Measurements from ENCODE around the gene FAM163A. TPM values are rescaled to one million over a fixed set of nuclear protein-coding genes. Genes with fewer than 3 reads are reported as not detected.

FAM163A gene
- total and polyA plus RNA-seq, 7 experiments from 2014 or later, result 0.06 to 0.17 (median 0.14) TPM; not detected in 4

DNA sequence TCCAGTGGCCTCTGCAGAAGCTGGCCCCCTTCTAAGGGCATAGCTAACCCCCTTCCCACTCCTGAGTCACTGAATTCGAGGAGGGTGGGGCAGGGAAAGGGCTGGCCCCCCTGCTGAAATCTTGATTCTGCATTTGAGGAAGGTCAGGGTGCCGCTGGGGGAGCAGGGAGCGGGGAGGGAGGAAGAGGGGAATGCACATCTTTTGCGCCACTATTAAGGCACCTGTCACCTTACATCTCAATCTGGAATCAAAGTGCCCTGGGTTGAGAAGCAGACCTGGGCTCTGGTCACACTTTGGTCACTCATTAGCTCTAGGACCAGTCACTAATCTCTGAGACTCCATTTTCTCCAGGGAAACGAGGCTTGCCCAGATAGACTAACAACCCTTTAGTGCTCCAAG lies 72.5 kb downstream of the FAM163A start:
- Mint-ChIP-seq H3K9me3 (peaks cover 0 to 5% (median 0%) of the 10 kb centered on the region in 11 donors), H3K27me3 (peaks cover 0 to 13% (median 0%) of the 10 kb centered on the region in 5 donors), H3K27ac (peak overlapping the region in 8 of 9 donors; percentile 88 to 99 (median 96)), H3K4me3 (peak overlapping the region; percentile 89 to 98 (median 94)), H3K4me1 (peaks cover 10 to 25% (median 20%) of the 10 kb centered on the region in 7 donors), H3K36me3 (no peaks in the 10 kb centered on the region)
- no peak for DNase-seq
- intact Hi-C loops (cut with micrococcal nuclease), result loop anchor here (1.0 to 10.0 kb wide), 9 partner anchors 17 to 1271 kb away; partner anchors contain the start of genes RALGPS2 (in 1 of the 2), SOAT1 (in 1 of the 2), TOR1AIP1 (in 1 of the 2) and TOR1AIP2 (in 1 of the 2)
- CTCF ChIA-PET, result interaction anchor here (0.6 to 17.1 kb wide), 10 partner anchors 16 to 362 kb away, joined by 3 to 376 read pairs (median 4); no protein-coding TSS in a partner anchor
- peak overlapping the region; percentile 77 for H3K4me3 ChIP-seq (ENCODE audit: low read length)
- H3K4me1 ChIP-seq (ENCODE audit: control insufficient read depth in 2 of 2, insufficient read depth in 2 of 2, low read length in 2 of 2), result peaks cover 6 to 9% of the 10 kb centered on the region in 2 donors
- no peak for ATAC-seq
- no peaks in the 10 kb centered on the region for H3K27me3 ChIP-seq (ENCODE audit: control insufficient read depth in 2 of 2, insufficient read depth in 2 of 2, low read length in 2 of 2)
- H3K27ac ChIP-seq (ENCODE audit: low read depth, low read length), result peak overlapping the region; percentile 69
- POLR2A ChIA-PET, result interaction anchor here (1.3 to 6.3 kb wide), 9 partner anchors 8 to 138 kb away, joined by 3 to 85 read pairs (median 9); partner anchors contain the start of genes CEP350, TOR1AIP1 and TOR1AIP2
- no peaks in the 10 kb centered on the region for H3K9me3 ChIP-seq (ENCODE audit: control insufficient read depth in 2 of 3, low read length in 3 of 3)
- no peaks in the 10 kb centered on the region for H3K36me3 ChIP-seq (ENCODE audit: control insufficient read depth in 2 of 3, insufficient read depth in 3 of 3, low read length in 3 of 3)

DNA sequence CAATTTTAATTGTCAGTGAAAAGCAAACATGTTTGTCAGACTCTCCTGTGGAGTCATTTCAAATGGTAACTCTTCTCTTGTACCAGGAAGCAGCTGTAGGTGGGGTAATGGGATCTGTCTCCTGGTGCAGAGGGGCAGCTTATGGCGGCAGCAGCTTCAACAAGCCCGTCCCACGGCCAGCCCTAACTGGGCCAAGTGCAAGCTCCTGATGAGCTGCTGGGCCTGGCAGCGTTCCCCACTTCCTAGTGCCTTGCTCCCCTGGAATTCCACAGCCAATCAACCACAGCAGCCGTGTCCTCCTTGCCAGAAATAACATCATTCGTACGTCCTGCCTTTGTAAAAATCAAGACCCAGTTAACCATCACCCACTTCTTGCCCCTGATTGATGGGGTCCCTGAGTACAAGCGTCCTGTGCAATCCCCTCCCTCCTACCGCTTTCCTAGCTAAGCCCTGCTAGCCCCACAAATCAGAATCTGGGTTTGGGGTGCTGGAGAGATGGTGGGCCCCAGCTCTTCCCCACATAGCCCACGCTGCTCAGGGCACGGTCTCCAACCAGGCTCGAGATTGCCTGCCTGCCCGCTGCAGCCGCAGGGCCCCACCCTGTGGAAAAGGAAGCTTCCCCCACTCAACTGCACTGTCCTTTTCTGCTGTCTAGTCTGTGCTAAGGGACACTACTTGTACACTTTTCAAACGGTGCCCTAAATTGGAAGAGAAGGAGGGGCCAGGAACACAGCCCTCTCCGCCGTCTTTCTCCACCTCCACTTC lies 73.3 kb downstream of the FAM163A start:
- intact Hi-C loops (cut with micrococcal nuclease), result loop anchor here (5.0 to 10.0 kb wide), 4 partner anchors 732 to 1272 kb away; partner anchors contain the start of genes RALGPS2 (in 1 of the 2) and TOR3A (in 1 of the 2)
- peak overlapping the region; percentile 34 to 98 (median 93) for H3K4me3 Mint-ChIP-seq
- ChIA-PET POLR2A (interaction anchor here (1.9 to 6.3 kb wide), 5 partner anchors 7 to 138 kb away, joined by 7 to 85 read pairs (median 18); partner anchors contain the start of genes CEP350, TOR1AIP1 and TOR1AIP2), CTCF (interaction anchor here (0.5 to 17.1 kb wide), 4 partner anchors 15 to 511 kb away, joined by 3 to 376 read pairs (median 18); no protein-coding TSS in a partner anchor)
- ATAC-seq (no peak), DNase-seq (no peak)
- H3K4me3 ChIP-seq (ENCODE audit: low read length), result no peak overlapping the region
- no peaks in the 10 kb centered on the region for H3K36me3 ChIP-seq (ENCODE audit: control insufficient read depth in 2 of 3, insufficient read depth in 3 of 3, low read length in 3 of 3)
- H3K36me3 Mint-ChIP-seq, result no peaks in the 10 kb centered on the region
- H3K4me1 ChIP-seq (ENCODE audit: control insufficient read depth in 2 of 2, insufficient read depth in 2 of 2, low read length in 2 of 2), result peaks cover 6 to 9% of the 10 kb centered on the region in 2 donors
- peaks cover 0 to 15% (median 0%) of the 10 kb centered on the region in 5 donors for H3K27me3 Mint-ChIP-seq
- no peaks in the 10 kb centered on the region for H3K9me3 ChIP-seq (ENCODE audit: control insufficient read depth in 2 of 3, low read length in 3 of 3)
- peak overlapping the region in 7 of 9 donors; percentile 87 to 99 (median 95) for H3K27ac Mint-ChIP-seq
- H3K27me3 ChIP-seq (ENCODE audit: control insufficient read depth in 2 of 2, insufficient read depth in 2 of 2, low read length in 2 of 2), result no peaks in the 10 kb centered on the region
- H3K4me1 Mint-ChIP-seq, result peaks cover 10 to 25% (median 20%) of the 10 kb centered on the region in 7 donors
- H3K9me3 Mint-ChIP-seq, result peaks cover 0 to 5% (median 0%) of the 10 kb centered on the region in 11 donors
- H3K27ac ChIP-seq (ENCODE audit: low read depth, low read length), result no peak overlapping the region

DNA sequence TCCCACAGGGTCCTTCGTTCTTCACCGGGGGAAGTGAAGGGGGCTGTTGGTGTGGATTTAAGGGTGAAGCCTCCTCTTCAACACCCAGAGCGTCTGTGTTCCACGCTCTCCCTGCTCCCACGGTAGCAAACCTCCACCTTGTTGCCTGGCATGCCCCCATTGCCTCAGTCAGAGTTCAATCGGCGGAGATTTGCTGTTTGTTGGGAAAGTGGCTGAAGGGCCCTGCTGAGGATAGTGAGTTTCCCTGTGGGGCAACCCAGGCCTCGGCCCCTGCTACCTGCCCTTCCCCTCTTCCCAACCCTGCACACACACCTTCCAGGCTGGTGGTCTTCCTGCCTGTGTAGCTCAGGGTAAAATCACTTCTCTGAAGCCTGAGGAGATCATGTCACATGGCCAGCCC lies 74.0 kb downstream of the FAM163A start:
- no peaks in the 10 kb centered on the region for H3K9me3 ChIP-seq (ENCODE audit: control insufficient read depth in 2 of 3, low read length in 3 of 3)
- Mint-ChIP-seq H3K27ac (peak overlapping the region in 3 of 9 donors; percentile 51 to 64 (median 60)), H3K9me3 (peaks cover 0 to 5% (median 0%) of the 10 kb centered on the region in 11 donors), H3K36me3 (no peaks in the 10 kb centered on the region), H3K4me3 (peak overlapping the region in 3 of 10 donors; percentile 12 to 94 (median 32)), H3K27me3 (peaks cover 0 to 13% (median 0%) of the 10 kb centered on the region in 5 donors), H3K4me1 (peaks cover 10 to 25% (median 20%) of the 10 kb centered on the region in 7 donors)
- no peak for ATAC-seq
- ChIA-PET CTCF (interaction anchor here (17.1 kb wide), 1 partner anchor 110 kb away, joined by 376 read pairs; no protein-coding TSS in a partner anchor), POLR2A (interaction anchor here (5.7 to 6.3 kb wide), 2 partner anchors 14 to 63 kb away, joined by 66 to 85 read pairs; partner anchors contain the start of genes TOR1AIP1 and TOR1AIP2)
- no peak overlapping the region for H3K4me3 ChIP-seq (ENCODE audit: low read length)
- H3K27ac ChIP-seq (ENCODE audit: low read depth, low read length), result no peak overlapping the region
- intact Hi-C loops (cut with micrococcal nuclease), result loop anchor here (5.0 to 10.0 kb wide), 4 partner anchors 732 to 1272 kb away; partner anchors contain the start of genes RALGPS2 (in 1 of the 2) and TOR3A (in 1 of the 2)
- H3K27me3 ChIP-seq (ENCODE audit: control insufficient read depth in 2 of 2, insufficient read depth in 2 of 2, low read length in 2 of 2), result no peaks in the 10 kb centered on the region
- no peak for DNase-seq
- no peaks in the 10 kb centered on the region for H3K36me3 ChIP-seq (ENCODE audit: control insufficient read depth in 2 of 3, insufficient read depth in 3 of 3, low read length in 3 of 3)
- peaks cover 6 to 9% of the 10 kb centered on the region in 2 donors for H3K4me1 ChIP-seq (ENCODE audit: control insufficient read depth in 2 of 2, insufficient read depth in 2 of 2, low read length in 2 of 2)

DNA sequence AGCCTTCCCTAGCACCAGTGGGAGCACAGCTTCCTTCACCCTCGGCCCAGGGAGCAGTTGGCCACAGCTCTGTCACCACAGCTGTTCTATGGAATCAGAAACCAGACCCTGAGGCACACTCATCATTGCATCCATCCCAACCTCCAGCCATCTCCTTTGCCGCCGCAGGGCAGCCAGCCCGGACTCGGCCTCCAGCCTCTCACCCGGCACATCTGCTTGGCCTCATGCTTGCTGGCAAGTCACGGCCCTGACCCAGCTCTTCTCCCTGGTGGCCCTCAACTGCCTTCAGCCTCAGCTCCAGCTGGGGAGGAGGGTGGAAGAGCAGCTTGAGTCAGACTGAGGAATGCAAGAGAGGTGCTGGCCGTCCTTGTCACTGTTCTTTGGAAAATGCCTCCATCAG lies 74.7 kb downstream of the FAM163A start:
- Mint-ChIP-seq H3K4me1 (peaks cover 10 to 25% (median 20%) of the 10 kb centered on the region in 7 donors), H3K4me3 (peak overlapping the region in 1 of 10 donors; percentile 29), H3K27ac (peak overlapping the region in 1 of 9 donors; percentile 65), H3K9me3 (peaks cover 0 to 5% (median 0%) of the 10 kb centered on the region in 11 donors), H3K27me3 (peaks cover 0 to 12% (median 0%) of the 10 kb centered on the region in 5 donors), H3K36me3 (no peaks in the 10 kb centered on the region)
- Histone ChIP-seq H3K27me3 (ENCODE audit: control insufficient read depth in 2 of 2, insufficient read depth in 2 of 2, low read length in 2 of 2) (no peaks in the 10 kb centered on the region), H3K4me3 (ENCODE audit: low read length) (no peak overlapping the region), H3K36me3 (ENCODE audit: control insufficient read depth in 2 of 3, insufficient read depth in 3 of 3, low read length in 3 of 3) (no peaks in the 10 kb centered on the region), H3K27ac (ENCODE audit: low read depth, low read length) (no peak overlapping the region), H3K4me1 (ENCODE audit: control insufficient read depth in 2 of 2, insufficient read depth in 2 of 2, low read length in 2 of 2) (peaks cover 6 to 9% of the 10 kb centered on the region in 2 donors), H3K9me3 (ENCODE audit: control insufficient read depth in 2 of 3, low read length in 3 of 3) (no peaks in the 10 kb centered on the region)
- ATAC-seq (no peak), DNase-seq (no peak)
- ChIA-PET POLR2A (interaction anchor here (5.7 to 6.3 kb wide), 2 partner anchors 14 to 63 kb away, joined by 66 to 85 read pairs; partner anchors contain the start of genes TOR1AIP1 and TOR1AIP2), CTCF (interaction anchor here (2.6 to 17.1 kb wide), 2 partner anchors 8 to 111 kb away, joined by 16 to 376 read pairs; no protein-coding TSS in a partner anchor)
- intact Hi-C loops (cut with micrococcal nuclease), result loop anchor here (5.0 to 10.0 kb wide), 4 partner anchors 733 to 1273 kb away; partner anchors contain the start of genes RALGPS2 (in 1 of the 2) and TOR3A (in 1 of the 2)

DNA sequence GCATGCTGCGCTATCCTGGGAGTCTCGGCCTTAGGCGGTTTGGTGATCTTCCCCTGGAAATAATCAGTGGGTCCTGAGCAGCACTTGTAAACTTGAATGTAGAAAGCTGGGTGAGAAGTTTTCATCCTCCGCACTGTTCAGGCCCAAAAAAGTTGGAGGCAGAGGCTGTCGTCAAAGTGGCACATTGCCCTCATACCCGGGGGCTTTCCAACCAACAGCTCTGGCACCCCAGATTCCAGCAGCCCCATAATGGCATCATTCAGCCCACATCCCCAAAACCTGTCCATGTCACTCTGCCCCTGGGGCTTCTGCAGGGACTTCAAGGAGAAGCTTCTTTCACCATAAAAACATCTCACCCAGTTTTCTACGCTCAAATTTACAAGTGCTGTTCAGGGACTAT lies 75.2 kb downstream of the FAM163A start:
- H3K36me3 ChIP-seq (ENCODE audit: control insufficient read depth in 2 of 3, insufficient read depth in 3 of 3, low read length in 3 of 3), result no peaks in the 10 kb centered on the region
- Mint-ChIP-seq H3K9me3 (peaks cover 0 to 5% (median 0%) of the 10 kb centered on the region in 11 donors), H3K4me1 (peaks cover 10 to 25% (median 20%) of the 10 kb centered on the region in 7 donors), H3K4me3 (no peak overlapping the region), H3K27ac (peak overlapping the region in 1 of 9 donors; percentile 83), H3K27me3 (peaks cover 0 to 12% (median 0%) of the 10 kb centered on the region in 5 donors), H3K36me3 (no peaks in the 10 kb centered on the region)
- ChIA-PET POLR2A (interaction anchor here (5.7 to 6.3 kb wide), 2 partner anchors 13 to 62 kb away, joined by 66 to 85 read pairs; partner anchors contain the start of genes TOR1AIP1 and TOR1AIP2), CTCF (interaction anchor here (2.6 to 17.1 kb wide), 2 partner anchors 9 to 111 kb away, joined by 16 to 376 read pairs; no protein-coding TSS in a partner anchor)
- H3K27me3 ChIP-seq (ENCODE audit: control insufficient read depth in 2 of 2, insufficient read depth in 2 of 2, low read length in 2 of 2), result no peaks in the 10 kb centered on the region
- ATAC-seq (no peak), DNase-seq (no peak)
- peaks cover 6 to 9% of the 10 kb centered on the region in 2 donors for H3K4me1 ChIP-seq (ENCODE audit: control insufficient read depth in 2 of 2, insufficient read depth in 2 of 2, low read length in 2 of 2)
- no peak overlapping the region for H3K27ac ChIP-seq (ENCODE audit: low read depth, low read length)
- H3K4me3 ChIP-seq (ENCODE audit: low read length), result no peak overlapping the region
- intact Hi-C loops (cut with micrococcal nuclease), result loop anchor here (5.0 to 10.0 kb wide), 4 partner anchors 733 to 1273 kb away; partner anchors contain the start of genes RALGPS2 (in 1 of the 2) and TOR3A (in 1 of the 2)
- no peaks in the 10 kb centered on the region for H3K9me3 ChIP-seq (ENCODE audit: control insufficient read depth in 2 of 3, low read length in 3 of 3)

Data from naive thymus-derived CD4-positive, alpha-beta T cell (primary cell).